Measurements from ENCODE around the gene TERT.
A peak's percentile ranks its signal among the peaks of the same experiment; 100 is the strongest.

The TERT gene

GRCh38 chr5:1245905-1246576, 48.8 kb downstream of the TERT start:
- no peak for DNase-seq
- Histone ChIP-seq H3K9me3 (ENCODE audit: severe bottlenecking) (no peaks in the 10 kb centered on the region), H3K36me3 (no peaks in the 10 kb centered on the region), H3K27me3 (ENCODE audit: insufficient read depth, low read depth, severe bottlenecking) (no peaks in the 10 kb centered on the region), H3K27ac (no peak overlapping the region), H3K4me3 (ENCODE audit: low read depth, low read length) (no peak overlapping the region)
- no peak for TF ChIP-seq CTCF (IDR thresholded peaks at IDR 0.05; ENCODE audit: low read depth, low read length)

GRCh38 chr5:1244976-1245375, 49.9 kb downstream of the TERT start:
- no peak overlapping the region for H3K4me3 ChIP-seq (ENCODE audit: low read depth, low read length)
- DNase-seq: peak; percentile 86
- H3K36me3 ChIP-seq: no peaks in the 10 kb centered on the region
- no peaks in the 10 kb centered on the region for H3K27me3 ChIP-seq (ENCODE audit: insufficient read depth, low read depth, severe bottlenecking)
- H3K27ac ChIP-seq: no peak overlapping the region
- TF ChIP-seq CTCF (IDR thresholded peaks at IDR 0.05; ENCODE audit: low read depth, low read length): peak; percentile 89
- H3K9me3 ChIP-seq (ENCODE audit: severe bottlenecking): peaks cover 5% of the 10 kb centered on the region

GRCh38 chr5:1244255-1244654, 50.6 kb downstream of the TERT start:
- no peak for DNase-seq
- no peak overlapping the region for H3K4me3 ChIP-seq (ENCODE audit: low read depth, low read length)
- no peaks in the 10 kb centered on the region for H3K36me3 ChIP-seq
- no peak overlapping the region for H3K27ac ChIP-seq
- no peak for TF ChIP-seq CTCF (IDR thresholded peaks at IDR 0.05; ENCODE audit: low read depth, low read length)
- H3K27me3 ChIP-seq (ENCODE audit: insufficient read depth, low read depth, severe bottlenecking): no peaks in the 10 kb centered on the region
- peaks cover 5% of the 10 kb centered on the region for H3K9me3 ChIP-seq (ENCODE audit: severe bottlenecking)

DNA sequence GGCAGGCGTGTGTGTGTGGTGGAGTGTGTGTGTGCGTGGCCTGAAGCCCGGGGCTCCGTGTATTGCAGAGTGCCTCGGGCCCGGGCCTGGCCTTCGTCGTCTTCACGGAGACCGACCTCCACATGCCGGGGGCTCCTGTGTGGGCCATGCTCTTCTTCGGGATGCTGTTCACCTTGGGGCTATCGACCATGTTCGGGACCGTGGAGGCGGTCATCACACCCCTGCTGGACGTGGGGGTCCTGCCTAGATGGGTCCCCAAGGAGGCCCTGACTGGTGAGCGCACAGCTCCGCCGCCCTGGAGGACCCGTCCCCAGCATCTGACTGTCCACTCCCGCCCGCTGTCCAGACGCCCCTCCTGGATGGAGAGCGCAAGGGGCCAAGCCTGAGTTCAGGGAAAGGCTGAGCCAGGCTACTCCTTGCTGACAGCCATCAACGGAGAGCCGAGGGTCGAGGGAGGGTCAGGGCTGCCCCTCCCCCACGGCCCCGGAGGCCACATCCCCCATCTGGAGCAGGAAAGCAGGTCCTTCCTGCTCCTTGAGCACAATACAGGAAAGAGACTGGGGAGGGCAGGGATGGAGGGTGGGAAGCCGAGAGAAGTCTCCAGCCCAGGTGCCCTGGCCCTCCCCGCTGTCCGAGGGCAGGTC, 51.3 kb downstream of the TERT start:
- Histone ChIP-seq H3K27me3 (ENCODE audit: insufficient read depth, low read depth, severe bottlenecking) (no peaks in the 10 kb centered on the region), H3K27ac (no peak overlapping the region), H3K9me3 (ENCODE audit: severe bottlenecking) (peaks cover 5% of the 10 kb centered on the region), H3K4me3 (ENCODE audit: low read depth, low read length) (no peak overlapping the region), H3K36me3 (no peaks in the 10 kb centered on the region)
- peak; percentile 44 for DNase-seq
- TF ChIP-seq CTCF (IDR thresholded peaks at IDR 0.05; ENCODE audit: low read depth, low read length): no peak

- Histone ChIP-seq H3K9me3 (ENCODE audit: severe bottlenecking) (peaks cover 5% of the 10 kb centered on the region), H3K36me3 (no peaks in the 10 kb centered on the region), H3K27ac (no peak overlapping the region), H3K4me3 (ENCODE audit: low read depth, low read length) (no peak overlapping the region), H3K27me3 (ENCODE audit: insufficient read depth, low read depth, severe bottlenecking) (no peaks in the 10 kb centered on the region)
- no peak for TF ChIP-seq CTCF (IDR thresholded peaks at IDR 0.05; ENCODE audit: low read depth, low read length)
- no peak for DNase-seq
Observed at GRCh38 chr5:1242733-1243486, 52.0 kb downstream of the TERT start.
